Panc1 (cell line): Measurements from ENCODE around the gene SLC35F4. TPM values are rescaled to one million over a fixed set of nuclear protein-coding genes. Genes with fewer than 3 reads are reported as not detected.
"Not testable (repeated sequence)": the region's sequence is repeated elsewhere in the genome, so short reads cannot be mapped to it uniquely, and the experiment has no call there.

Experiments
- ATAC-seq: fragments of 200-7000 bp; cut with Tn5 transposase; 2 replicates; pipeline ENCODE4 v1.9.1; 2020; ENCODE audit warnings: mild to moderate bottlenecking, moderate library complexity
- BruUV-seq: library from RNA; stranded (reverse); fragments of 400-500 nt; replicated peaks from 2 replicates; lab custom pipeline; 2021; lab: Mats Ljungman, UMichigan
- CTCF ChIA-PET: fragments of 300-600 bp; sonication (Branson Sonifier 250); formaldehyde crosslinking; loops from one replicate; lab custom pipeline; 2022; ENCODE audit warnings: antibody characterized with exemption; lab: Charles Lee
- POLR2A ChIA-PET: fragments of 300-600 bp; sonication (Branson Sonifier 250); formaldehyde crosslinking; loops from one replicate; lab custom pipeline; 2022; ENCODE audit warnings: antibody characterized with exemption; lab: Charles Lee
- DNase-seq: peaks from one replicate; pipeline ENCODE4 v3.0.0-alpha.2; 2010; ENCODE audit warnings: low read depth, low spot score
- H3K27ac ChIP-seq: 2 replicates; pipeline ENCODE4 v1.5.1; 2011; ENCODE audit warnings: mild to moderate bottlenecking, low read length, inconsistent platforms
- H3K27me3 ChIP-seq: fragments of 200-500 bp; sonication (Bioruptor generic); 2 replicates; pipeline ENCODE4 v1.6.0; 2014; ENCODE audit warnings: low read length, inconsistent platforms; ENCODE audit not compliant: control insufficient read depth, insufficient read depth
- H3K36me3 ChIP-seq: fragments of 200-500 bp; sonication (Bioruptor generic); 2 replicates; pipeline ENCODE4 v1.5.1; 2014; ENCODE audit warnings: inconsistent platforms, mild to moderate bottlenecking, low read length, moderate library complexity; ENCODE audit not compliant: control insufficient read depth, insufficient read depth
- H3K4me1 ChIP-seq: 2 replicates; pipeline ENCODE4 v1.5.1; 2011; ENCODE audit warnings: inconsistent platforms, mild to moderate bottlenecking, low read length, moderate library complexity; ENCODE audit not compliant: control insufficient read depth, insufficient read depth
- H3K4me3 ChIP-seq, 2 experiments: 2 replicates each; pipeline ENCODE4 v1.5.1; 2011 to 2012; ENCODE audit warnings: low read depth in 2 of 2, low read length in 2 of 2, mild to moderate bottlenecking in 2 of 2, inconsistent platforms in 1 of 2, moderate library complexity in 1 of 2
- H3K9me3 ChIP-seq: fragments of 200-500 bp; sonication (Bioruptor generic); 2 replicates; pipeline ENCODE4 v1.5.1; 2014; ENCODE audit warnings: low read depth, mild to moderate bottlenecking, inconsistent platforms, low read length, moderate library complexity; ENCODE audit not compliant: control insufficient read depth, insufficient read depth
- CTCF ChIP-seq: fragments of 450-650 bp; IDR thresholded peaks from 2 replicates; pipeline ENCODE4 v1.5.1; 2017; ENCODE audit warnings: mild to moderate bottlenecking
- POLR2AphosphoS5 ChIP-seq: IDR thresholded peaks from 2 replicates; pipeline ENCODE4 v1.6.1; 2012; ENCODE audit warnings: mild to moderate bottlenecking, low read depth, low read length, moderate library complexity
- SIN3A ChIP-seq: IDR thresholded peaks from 2 replicates; pipeline ENCODE4 v1.6.1; 2012; ENCODE audit warnings: low read depth, mild to moderate bottlenecking, low read length, moderate library complexity, borderline replicate concordance; ENCODE audit not compliant: insufficient read depth
- TCF7L2 ChIP-seq: IDR thresholded peaks from 2 replicates; pipeline ENCODE4 v1.6.1; 2011; ENCODE audit warnings: mild to moderate bottlenecking, low read depth, low read length, inconsistent platforms
- in situ Hi-C: cut with HindIII; loops from 2 replicates; pipeline ENCODE4 v1.10.0; 2016; ENCODE audit warnings: low sequenced_read_pairs, low pct_unique_long_range_greater_than_20kb
- intact Hi-C: fragments of 100-400 bp; cut with micrococcal nuclease; formaldehyde crosslinking; loops from one replicate; pipeline ENCODE4 v1.10.0; 2022; ENCODE audit not compliant: unreplicated experiment
- total RNA-seq: library from RNA; stranded (reverse); gene quantifications from one replicate; pipeline ENCODE4 v1.2.1, GENCODE V29; 2021; ENCODE audit not compliant: unreplicated experiment
- TF ChIP-seq, protein P1 (sequence below), 2 experiments: IDR thresholded peaks; 2 replicates each; pipeline ENCODE4 v1.6.1; 2011 to 2012; ENCODE audit warnings: low read depth in 2 of 2, control low read depth in 1 of 2, low read length in 1 of 2, mild to moderate bottlenecking in 1 of 2, moderate library complexity in 1 of 2; ENCODE audit not compliant: insufficient read depth in 1 of 2

The SLC35F4 gene
- total RNA-seq, 1 experiment from 2014 or later: not detected

DNA sequence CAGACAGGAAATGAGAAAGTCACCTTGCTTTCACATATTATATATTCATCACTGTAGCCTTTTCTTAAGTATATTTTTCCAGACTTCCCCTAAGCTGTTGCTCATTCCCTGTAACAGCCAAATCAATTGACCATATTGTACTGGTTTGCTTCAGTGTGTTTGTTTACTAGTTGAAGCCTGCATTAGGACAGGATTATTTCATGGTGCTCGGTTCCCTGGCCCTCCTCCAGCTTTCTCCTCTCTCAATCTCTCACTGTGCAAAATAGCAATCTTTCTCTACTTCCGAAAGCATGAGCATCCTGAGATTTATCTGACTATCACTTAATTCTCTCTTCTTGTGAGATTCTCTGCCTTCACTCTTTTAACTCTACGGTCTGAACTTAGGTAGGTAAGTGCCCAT is 2.4 kb downstream of the SLC35F4 start:
- TF ChIP-seq, protein P1, sequence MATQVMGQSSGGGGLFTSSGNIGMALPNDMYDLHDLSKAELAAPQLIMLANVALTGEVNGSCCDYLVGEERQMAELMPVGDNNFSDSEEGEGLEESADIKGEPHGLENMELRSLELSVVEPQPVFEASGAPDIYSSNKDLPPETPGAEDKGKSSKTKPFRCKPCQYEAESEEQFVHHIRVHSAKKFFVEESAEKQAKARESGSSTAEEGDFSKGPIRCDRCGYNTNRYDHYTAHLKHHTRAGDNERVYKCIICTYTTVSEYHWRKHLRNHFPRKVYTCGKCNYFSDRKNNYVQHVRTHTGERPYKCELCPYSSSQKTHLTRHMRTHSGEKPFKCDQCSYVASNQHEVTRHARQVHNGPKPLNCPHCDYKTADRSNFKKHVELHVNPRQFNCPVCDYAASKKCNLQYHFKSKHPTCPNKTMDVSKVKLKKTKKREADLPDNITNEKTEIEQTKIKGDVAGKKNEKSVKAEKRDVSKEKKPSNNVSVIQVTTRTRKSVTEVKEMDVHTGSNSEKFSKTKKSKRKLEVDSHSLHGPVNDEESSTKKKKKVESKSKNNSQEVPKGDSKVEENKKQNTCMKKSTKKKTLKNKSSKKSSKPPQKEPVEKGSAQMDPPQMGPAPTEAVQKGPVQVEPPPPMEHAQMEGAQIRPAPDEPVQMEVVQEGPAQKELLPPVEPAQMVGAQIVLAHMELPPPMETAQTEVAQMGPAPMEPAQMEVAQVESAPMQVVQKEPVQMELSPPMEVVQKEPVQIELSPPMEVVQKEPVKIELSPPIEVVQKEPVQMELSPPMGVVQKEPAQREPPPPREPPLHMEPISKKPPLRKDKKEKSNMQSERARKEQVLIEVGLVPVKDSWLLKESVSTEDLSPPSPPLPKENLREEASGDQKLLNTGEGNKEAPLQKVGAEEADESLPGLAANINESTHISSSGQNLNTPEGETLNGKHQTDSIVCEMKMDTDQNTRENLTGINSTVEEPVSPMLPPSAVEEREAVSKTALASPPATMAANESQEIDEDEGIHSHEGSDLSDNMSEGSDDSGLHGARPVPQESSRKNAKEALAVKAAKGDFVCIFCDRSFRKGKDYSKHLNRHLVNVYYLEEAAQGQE (IDR thresholded peaks at IDR 0.05; ENCODE audit: insufficient read depth in 1 of 2, low read depth in 2 of 2, low read length in 1 of 2): no peak
- intact Hi-C loops: no loop called here
- ATAC-seq: no peak
- in situ Hi-C loops: no loop called here
- Histone ChIP-seq H3K4me1 (no peaks in the 10 kb centered on the region), H3K27ac (no peak overlapping the region), H3K4me3 (no peak overlapping the region), H3K9me3 (no peaks in the 10 kb centered on the region), H3K27me3 (no peaks in the 10 kb centered on the region), H3K36me3 (no peaks in the 10 kb centered on the region)
- no TSS peak for BruUV-seq
- DNase-seq: no peak
- POLR2A ChIA-PET: no interaction called here
- CTCF ChIA-PET: no interaction called here

DNA sequence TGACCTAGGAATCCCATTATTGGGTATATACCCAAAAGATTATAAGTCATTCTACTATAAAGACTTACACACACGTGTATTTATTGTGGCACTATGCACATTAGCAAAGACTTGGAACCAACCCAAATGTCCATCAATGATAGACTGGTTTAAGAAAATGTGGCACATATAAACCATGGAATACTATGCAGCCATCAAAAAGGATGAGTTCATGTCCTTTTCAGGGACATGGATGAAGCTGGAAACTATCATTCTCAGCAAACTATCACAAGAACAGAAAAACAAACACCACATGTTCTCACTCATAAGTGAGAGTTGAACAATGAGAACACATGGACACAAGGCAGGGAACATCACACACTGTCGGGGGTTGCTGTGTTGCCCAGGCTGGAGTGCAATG is 10.2 kb downstream of the SLC35F4 start:
- H3K9me3 ChIP-seq, in situ Hi-C loops, H3K4me3 ChIP-seq, DNase-seq, BruUV-seq, H3K27ac ChIP-seq, POLR2A ChIA-PET, ATAC-seq, CTCF ChIA-PET, H3K36me3 ChIP-seq, intact Hi-C loops, H3K4me1 ChIP-seq, H3K27me3 ChIP-seq: not testable (repeated sequence)

GRCh38 chr14:57854571-57854970 is 11.3 kb downstream of the SLC35F4 start:
- ATAC-seq: no peak
- Histone ChIP-seq H3K36me3 (no peaks in the 10 kb centered on the region), H3K27ac (no peak overlapping the region; the same call in 1 of the 2 replicates), H3K27me3 (no peaks in the 10 kb centered on the region), H3K4me3 (no peak overlapping the region), H3K4me1 (no peaks in the 10 kb centered on the region), H3K9me3 (no peaks in the 10 kb centered on the region)
- CTCF ChIA-PET: no interaction called here
- no peak for DNase-seq
- in situ Hi-C loops (no loop called here), intact Hi-C loops (no loop called here)
- TF ChIP-seq POLR2AphosphoS5 (no peak), TCF7L2 (no peak), SIN3A (no peak), CTCF (no peak)
- TF ChIP-seq, protein P1 (IDR thresholded peaks at IDR 0.05; ENCODE audit: insufficient read depth in 1 of 2, low read depth in 2 of 2, low read length in 1 of 2): no peak
- POLR2A ChIA-PET: no interaction called here
- no TSS peak for BruUV-seq
